DMS53 treated with DMSO at 0.1 percent for 48 hours (cell line): Measurements from ENCODE around the gene ZNF80.
"Not testable (repeated sequence)": the region's sequence is repeated elsewhere in the genome, so short reads cannot be mapped to it uniquely, and the experiment has no call there.

Experiments
- DNase-seq: peaks from one replicate; lab custom pipeline; 2025; ENCODE audit not compliant: unreplicated experiment; lab: John Stamatoyannopoulos, UW

ZNF80 gene

GRCh38 chr3:114237478-114237877, at the start of gene ZNF80:
Gene ZNF80 (minus strand): TSS chr3:114237578. CDS start chr3:114237074, 504 bp downstream.
- DNase-seq = not testable (repeated sequence)

- no peak for DNase-seq
These were observed 48.9 kb upstream of the ZNF80 start for GRCh38 chr3:114286266-114286665.

GRCh38 chr3:114285648-114286230, 48.4 kb upstream of the ZNF80 start:
- no peak for DNase-seq

- DNase-seq = no peak
These were observed 47.3 kb upstream of the ZNF80 start for GRCh38 chr3:114284644-114285043.

GRCh38 chr3:114276856-114277255, 39.5 kb upstream of the ZNF80 start:
- DNase-seq = not testable (repeated sequence)

- no peak for DNase-seq
These were observed 37.6 kb upstream of the ZNF80 start for GRCh38 chr3:114274929-114275328.

- DNase-seq = no peak
These were observed 34.9 kb upstream of the ZNF80 start for GRCh38 chr3:114272271-114272670.

- no peak for DNase-seq
These were observed 32.6 kb upstream of the ZNF80 start for GRCh38 chr3:114270019-114270418.

- DNase-seq = no peak
These were observed 22.8 kb upstream of the ZNF80 start for GRCh38 chr3:114260152-114260551.

GRCh38 chr3:114259566-114259965, 22.2 kb upstream of the ZNF80 start:
- no peak for DNase-seq

- no peak for DNase-seq
These were observed 16.1 kb upstream of the ZNF80 start for GRCh38 chr3:114253505-114253904.

GRCh38 chr3:114252954-114253353, 15.6 kb upstream of the ZNF80 start:
- DNase-seq = no peak

GRCh38 chr3:114242947-114243346, 5.6 kb upstream of the ZNF80 start:
- DNase-seq = no peak

- DNase-seq = no peak
These were observed 3.9 kb upstream of the ZNF80 start for GRCh38 chr3:114241262-114241661.

- not testable (repeated sequence) for DNase-seq
These were observed 888 bp upstream of the ZNF80 start for GRCh38 chr3:114238146-114238785.

- DNase-seq = no peak
These were observed 1.9 kb downstream of the ZNF80 start for GRCh38 chr3:114235431-114235830.

GRCh38 chr3:114234745-114235144, 2.6 kb downstream of the ZNF80 start:
- no peak for DNase-seq

- DNase-seq = no peak
These were observed 5.8 kb downstream of the ZNF80 start for GRCh38 chr3:114231616-114232015.

- DNase-seq = no peak
These were observed 10.3 kb downstream of the ZNF80 start for GRCh38 chr3:114227076-114227475.

- no peak for DNase-seq
These were observed 11.1 kb downstream of the ZNF80 start for GRCh38 chr3:114226313-114226712.

GRCh38 chr3:114223143-114223542, 14.2 kb downstream of the ZNF80 start:
- no peak for DNase-seq

GRCh38 chr3:114221881-114222264, 15.5 kb downstream of the ZNF80 start:
- no peak for DNase-seq
